ENCODE measurements around the gene PRKN. TPM values are rescaled to one million over a fixed set of nuclear protein-coding genes. Genes with fewer than 3 reads are reported as not detected.

The PRKN gene
- total RNA-seq, 1 experiment from 2014 or later: not detected

DNA sequence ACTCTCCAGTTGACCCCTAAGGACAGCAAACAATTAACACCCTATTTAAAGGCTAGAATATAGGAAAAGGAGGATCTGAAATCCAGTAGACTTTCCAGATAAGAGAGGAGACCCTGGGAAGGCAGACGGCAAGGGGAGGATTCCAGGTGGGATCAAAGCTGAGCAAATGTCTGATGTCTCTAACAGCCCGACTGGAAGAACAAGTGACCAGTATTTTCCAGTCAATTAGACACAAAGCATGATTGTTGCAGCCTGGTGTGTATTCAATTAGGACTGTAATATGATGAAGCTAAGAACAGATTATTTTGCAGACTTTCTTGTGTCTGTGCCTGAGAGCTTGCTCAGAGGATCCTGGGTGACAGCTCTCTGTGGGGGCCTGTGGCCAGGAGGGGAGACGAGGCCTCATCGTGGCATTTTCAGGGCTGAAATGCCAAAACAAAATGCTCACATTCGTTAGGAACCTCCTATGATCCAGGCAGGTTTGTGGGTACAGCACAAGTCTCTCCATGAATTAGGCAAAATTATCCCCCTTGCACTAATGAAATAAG lies 981.9 kb downstream of the PRKN start:
- Histone ChIP-seq H3K4me3 (no peak overlapping the region), H3K9me3 (ENCODE audit: insufficient read depth, low read depth) (no peaks in the 10 kb centered on the region), H2AFZ (no peak overlapping the region), H3K27ac (no peak overlapping the region), H3F3A (ENCODE audit: insufficient read depth, low read depth) (no peaks in the 10 kb centered on the region), H3K4me2 (no peak overlapping the region), H3K4me1 (replicated peaks; ENCODE audit: insufficient read depth) (no peaks in the 10 kb centered on the region), H3K79me2 (ENCODE audit: low read depth) (no peaks in the 10 kb centered on the region), H3K9me2 (ENCODE audit: insufficient read depth) (no peaks in the 10 kb centered on the region), H3K36me3 (ENCODE audit: low read depth) (no peaks in the 10 kb centered on the region), H3K27me3 (ENCODE audit: insufficient read depth, low read depth) (0 out of 2 replicates have a peak, but pooled peaks cover 4% of the 10 kb centered on the region), H4K20me1 (ENCODE audit: insufficient read depth) (no peaks in the 10 kb centered on the region)
- DNase-seq: no peak
- intact Hi-C loops (cut with micrococcal nuclease; ENCODE audit: unreplicated experiment): no loop called here
- ChIA-PET POLR2A (ENCODE audit: unreplicated experiment) (no interaction called here), CTCF (no interaction called here)
- TF ChIP-seq EZH2 (IDR thresholded peaks at IDR 0.05; ENCODE audit: low read depth): no peak
- TF ChIP-seq, protein P1, sequence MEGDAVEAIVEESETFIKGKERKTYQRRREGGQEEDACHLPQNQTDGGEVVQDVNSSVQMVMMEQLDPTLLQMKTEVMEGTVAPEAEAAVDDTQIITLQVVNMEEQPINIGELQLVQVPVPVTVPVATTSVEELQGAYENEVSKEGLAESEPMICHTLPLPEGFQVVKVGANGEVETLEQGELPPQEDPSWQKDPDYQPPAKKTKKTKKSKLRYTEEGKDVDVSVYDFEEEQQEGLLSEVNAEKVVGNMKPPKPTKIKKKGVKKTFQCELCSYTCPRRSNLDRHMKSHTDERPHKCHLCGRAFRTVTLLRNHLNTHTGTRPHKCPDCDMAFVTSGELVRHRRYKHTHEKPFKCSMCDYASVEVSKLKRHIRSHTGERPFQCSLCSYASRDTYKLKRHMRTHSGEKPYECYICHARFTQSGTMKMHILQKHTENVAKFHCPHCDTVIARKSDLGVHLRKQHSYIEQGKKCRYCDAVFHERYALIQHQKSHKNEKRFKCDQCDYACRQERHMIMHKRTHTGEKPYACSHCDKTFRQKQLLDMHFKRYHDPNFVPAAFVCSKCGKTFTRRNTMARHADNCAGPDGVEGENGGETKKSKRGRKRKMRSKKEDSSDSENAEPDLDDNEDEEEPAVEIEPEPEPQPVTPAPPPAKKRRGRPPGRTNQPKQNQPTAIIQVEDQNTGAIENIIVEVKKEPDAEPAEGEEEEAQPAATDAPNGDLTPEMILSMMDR (conservative IDR thresholded peaks at IDR 0.05): no peak
- no TSS peak for BruUV-seq (replicated peaks)

DNA sequence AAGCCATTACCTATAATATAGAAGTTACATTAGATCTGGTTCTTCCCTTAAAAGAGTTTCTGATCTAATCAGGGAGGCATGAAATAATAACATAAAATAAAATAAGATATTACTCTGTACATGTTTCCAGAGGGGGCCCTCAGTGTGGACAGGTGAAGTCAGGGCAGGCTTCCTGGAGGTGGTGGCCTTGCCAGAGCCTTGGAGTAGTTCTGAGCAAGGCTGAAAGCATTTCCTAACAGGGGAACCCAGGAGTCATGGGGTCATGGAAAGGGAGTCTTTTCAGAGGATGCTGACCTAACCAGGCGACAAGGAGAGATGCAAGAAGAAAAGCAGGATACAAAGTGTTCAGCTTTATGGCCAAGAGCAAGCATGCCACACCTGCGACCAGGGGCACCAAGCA lies 982.4 kb downstream of the PRKN start:
- H3K4me1 ChIP-seq (replicated peaks; ENCODE audit: insufficient read depth): no peaks in the 10 kb centered on the region
- ChIA-PET POLR2A (ENCODE audit: unreplicated experiment) (no interaction called here), CTCF (no interaction called here)
- H3K27ac ChIP-seq: no peak overlapping the region
- H4K20me1 ChIP-seq (ENCODE audit: insufficient read depth): no peaks in the 10 kb centered on the region
- no peak for DNase-seq
- no peak overlapping the region for H2AFZ ChIP-seq
- H3K9me3 ChIP-seq (ENCODE audit: insufficient read depth, low read depth): no peaks in the 10 kb centered on the region
- H3K27me3 ChIP-seq (ENCODE audit: insufficient read depth, low read depth): 0 out of 2 replicates have a peak, but pooled peaks cover 4% of the 10 kb centered on the region
- no peaks in the 10 kb centered on the region for H3K79me2 ChIP-seq (ENCODE audit: low read depth)
- H3K9me2 ChIP-seq (ENCODE audit: insufficient read depth): no peaks in the 10 kb centered on the region
- H3K36me3 ChIP-seq (ENCODE audit: low read depth): no peaks in the 10 kb centered on the region
- H3K4me2 ChIP-seq: no peak overlapping the region
- intact Hi-C loops (cut with micrococcal nuclease; ENCODE audit: unreplicated experiment): no loop called here
- no peak overlapping the region for H3K4me3 ChIP-seq
- BruUV-seq (replicated peaks): no TSS peak
- H3F3A ChIP-seq (ENCODE audit: insufficient read depth, low read depth): no peaks in the 10 kb centered on the region
- TF ChIP-seq, protein P1 (conservative IDR thresholded peaks at IDR 0.05): no peak
- no peak for TF ChIP-seq EZH2 (IDR thresholded peaks at IDR 0.05; ENCODE audit: low read depth)

DNA sequence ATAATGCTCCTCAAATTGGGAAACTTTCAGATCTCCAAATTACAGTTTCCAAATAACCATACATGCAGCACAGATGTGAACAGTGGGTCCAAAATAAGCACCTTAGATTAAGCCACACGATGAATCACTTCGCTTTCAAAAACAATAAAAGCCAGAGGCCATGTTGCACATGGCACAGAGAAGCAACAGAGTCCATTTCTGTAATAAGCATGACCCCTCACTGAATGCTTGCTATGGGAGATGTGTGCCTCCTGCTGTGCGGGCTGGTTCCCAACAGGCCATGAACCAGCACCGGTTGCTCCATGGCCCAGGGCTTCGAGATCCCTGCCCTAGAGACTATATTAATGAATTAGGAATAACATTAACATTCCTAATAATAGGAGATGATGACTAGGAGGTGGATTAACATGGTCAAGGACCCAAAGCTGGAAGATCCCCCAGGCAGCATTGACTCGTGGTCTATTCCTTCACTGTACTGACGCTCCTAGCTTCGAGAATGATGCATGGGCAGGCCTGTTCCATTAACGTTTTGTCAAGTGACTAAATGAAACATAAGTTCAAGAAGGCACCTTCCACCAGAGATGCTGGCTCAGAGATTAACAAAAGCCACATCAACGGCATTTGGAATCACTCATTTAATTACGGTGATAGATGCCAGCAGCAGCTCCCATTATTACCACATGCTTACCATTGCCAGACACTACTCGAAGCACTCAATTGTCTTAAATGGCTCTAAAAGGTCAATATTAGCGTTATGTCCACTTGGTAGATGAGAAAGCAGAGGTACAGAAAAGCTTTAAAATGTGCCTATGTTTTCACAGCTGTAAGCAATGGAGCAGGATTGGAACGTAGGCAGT lies 983.1 kb downstream of the PRKN start:
- Histone ChIP-seq H3K4me3 (no peak overlapping the region), H3K27me3 (ENCODE audit: insufficient read depth, low read depth) (0 out of 2 replicates have a peak, but pooled peaks cover 4% of the 10 kb centered on the region), H3K4me1 (replicated peaks; ENCODE audit: insufficient read depth) (no peaks in the 10 kb centered on the region), H3F3A (ENCODE audit: insufficient read depth, low read depth) (no peaks in the 10 kb centered on the region), H3K9me3 (ENCODE audit: insufficient read depth, low read depth) (no peaks in the 10 kb centered on the region), H3K9me2 (ENCODE audit: insufficient read depth) (no peaks in the 10 kb centered on the region), H4K20me1 (ENCODE audit: insufficient read depth) (no peaks in the 10 kb centered on the region), H3K4me2 (no peak overlapping the region), H2AFZ (no peak overlapping the region), H3K79me2 (ENCODE audit: low read depth) (no peaks in the 10 kb centered on the region), H3K36me3 (ENCODE audit: low read depth) (no peaks in the 10 kb centered on the region), H3K27ac (no peak overlapping the region)
- no TSS peak for BruUV-seq (replicated peaks)
- no peak for TF ChIP-seq EZH2 (IDR thresholded peaks at IDR 0.05; ENCODE audit: low read depth)
- TF ChIP-seq, protein P1 (conservative IDR thresholded peaks at IDR 0.05): no peak
- intact Hi-C loops (cut with micrococcal nuclease; ENCODE audit: unreplicated experiment): no loop called here
- no peak for DNase-seq
- ChIA-PET CTCF (no interaction called here), POLR2A (ENCODE audit: unreplicated experiment) (no interaction called here)
